Stimulated activated CD8-positive, alpha-beta memory T cell treated with anti-CD3 and anti-CD28 coated beads, Interleukin-2, amount 100 ng/mL, for 1 hour (primary cell): ENCODE data around the gene SYNE1.
"Not testable (repeated sequence)": the region's sequence is repeated elsewhere in the genome, so short reads cannot be mapped to it uniquely, and the experiment has no call there.

ENCODE experiments used
- DNase-seq, 2 donors: peaks; one replicate each; pipeline ENCODE4 v3.0.0-alpha.2; 2020; ENCODE audit warnings: low read depth in 2 of 2

Gene SYNE1

GRCh38 chr6:152566103-152566875 lies 70.9 kb downstream of the SYNE1 start:
- no peak for DNase-seq

GRCh38 chr6:152563177-152563576 lies 74.0 kb downstream of the SYNE1 start:
- DNase-seq, result no peak

GRCh38 chr6:152558798-152559197 lies 78.4 kb downstream of the SYNE1 start:
- DNase-seq, result not testable (repeated sequence)

- DNase-seq, result no peak
Observed at GRCh38 chr6:152557502-152557901, 79.7 kb downstream of the SYNE1 start.

GRCh38 chr6:152554851-152555250 lies 82.3 kb downstream of the SYNE1 start:
- no peak for DNase-seq

- DNase-seq, result peak in 1 of 2 donors; percentile 19
Observed at GRCh38 chr6:152552616-152553209, 84.4 kb downstream of the SYNE1 start.

- no peak for DNase-seq
Observed at GRCh38 chr6:152543519-152543918, 93.6 kb downstream of the SYNE1 start.

GRCh38 chr6:152540381-152540780 lies 96.8 kb downstream of the SYNE1 start:
- DNase-seq, result no peak

GRCh38 chr6:152534541-152534940 lies 102.6 kb downstream of the SYNE1 start:
- DNase-seq, result no peak

GRCh38 chr6:152532556-152533422 lies 104.4 kb downstream of the SYNE1 start:
- no peak for DNase-seq

GRCh38 chr6:152531659-152532058 lies 105.5 kb downstream of the SYNE1 start:
- DNase-seq, result no peak

GRCh38 chr6:152529369-152529768 lies 107.8 kb downstream of the SYNE1 start:
- no peak for DNase-seq

GRCh38 chr6:152514120-152514519 lies 123.0 kb downstream of the SYNE1 start:
- not testable (repeated sequence) for DNase-seq

GRCh38 chr6:152509916-152510315 lies 127.2 kb downstream of the SYNE1 start:
- no peak for DNase-seq

GRCh38 chr6:152508477-152508876 lies 128.7 kb downstream of the SYNE1 start:
- DNase-seq, result no peak

- no peak for DNase-seq
Observed at GRCh38 chr6:152503546-152503945, 133.6 kb downstream of the SYNE1 start.

- no peak for DNase-seq
Observed at GRCh38 chr6:152502421-152503188, 134.6 kb downstream of the SYNE1 start.

- DNase-seq, result no peak
Observed at GRCh38 chr6:152499931-152500330, 137.2 kb downstream of the SYNE1 start.

- DNase-seq, result no peak
Observed at GRCh38 chr6:152496731-152497130, 140.4 kb downstream of the SYNE1 start.

GRCh38 chr6:152495456-152495855 lies 141.7 kb downstream of the SYNE1 start:
- not testable (repeated sequence) for DNase-seq

GRCh38 chr6:152492281-152492680 lies 144.9 kb downstream of the SYNE1 start:
- not testable (repeated sequence) for DNase-seq

- not testable (repeated sequence) for DNase-seq
Observed at GRCh38 chr6:152491501-152491900, 145.7 kb downstream of the SYNE1 start.
